GM23338 (cell line): Measurements from ENCODE around the gene CDH18. TPM values are rescaled to one million over a fixed set of nuclear protein-coding genes. Genes with fewer than 3 reads are reported as not detected.

Source experiments
- ATAC-seq: fragments of 200-7000 bp; cut with Tn5 transposase; 3 replicates; pipeline ENCODE4 v1.9.1; 2020
- DNase-seq: peaks from one replicate; pipeline ENCODE4 v3.0.0-alpha.2; 2015; ENCODE audit warnings: low spot score
- H2AFZ ChIP-seq: fragments of 200-600 bp; sonication (generic); 2 replicates; pipeline ENCODE4 v1.8.0; 2016; ENCODE audit warnings: antibody characterized with exemption, mild to moderate bottlenecking, moderate library complexity
- H3F3A ChIP-seq: fragments of 200-600 bp; sonication (generic); replicated peaks from 2 replicates; pipeline ENCODE4 v1.8.0; 2017; ENCODE audit warnings: antibody characterized with exemption, mixed run types, low read depth
- H3K27ac ChIP-seq: fragments of 200-600 bp; sonication (generic); 2 replicates; pipeline ENCODE4 v1.6.1; 2016; ENCODE audit warnings: low read depth
- H3K27me3 ChIP-seq: fragments of 200-600 bp; sonication (generic); 2 replicates; pipeline ENCODE4 v1.8.0; 2016; ENCODE audit warnings: mild to moderate bottlenecking, mixed run types, moderate library complexity; ENCODE audit not compliant: insufficient read depth
- H3K36me3 ChIP-seq: fragments of 200-600 bp; sonication (generic); 2 replicates; pipeline ENCODE4 v1.8.0; 2016; ENCODE audit warnings: mild to moderate bottlenecking; ENCODE audit not compliant: insufficient read depth
- H3K4me1 ChIP-seq: fragments of 200-600 bp; sonication (generic); 2 replicates; pipeline ENCODE4 v1.8.0; 2016; ENCODE audit warnings: mild to moderate bottlenecking, moderate library complexity; ENCODE audit not compliant: insufficient read depth
- H3K4me2 ChIP-seq: fragments of 200-600 bp; sonication (generic); 2 replicates; pipeline ENCODE4 v1.7.1; 2017; ENCODE audit warnings: mixed run types
- H3K4me3 ChIP-seq: fragments of 200-600 bp; sonication (generic); 2 replicates; pipeline ENCODE4 v1.6.1; 2016; ENCODE audit warnings: mixed run types
- H3K79me2 ChIP-seq: fragments of 200-600 bp; sonication (generic); replicated peaks from 2 replicates; pipeline ENCODE4 v1.8.0; 2017; ENCODE audit warnings: mild to moderate bottlenecking; ENCODE audit not compliant: insufficient read depth
- H3K9me2 ChIP-seq: fragments of 200-600 bp; sonication (generic); 2 replicates; pipeline ENCODE4 v1.8.0; 2017; ENCODE audit not compliant: insufficient read depth
- H4K20me1 ChIP-seq: fragments of 200-600 bp; sonication (generic); replicated peaks from 2 replicates; pipeline ENCODE4 v1.8.0; 2017; ENCODE audit warnings: mild to moderate bottlenecking; ENCODE audit not compliant: insufficient read depth
- H3K27ac Mint-ChIP-seq: 2 replicates; pipeline ENCODE4 v1.8.0; 2020; ENCODE audit warnings: inconsistent platforms, mild to moderate bottlenecking, moderate library complexity, mixed read lengths
- H3K27me3 Mint-ChIP-seq: 3 replicates; pipeline ENCODE4 v1.8.0; 2022; ENCODE audit warnings: low read depth, mild to moderate bottlenecking, moderate library complexity, mixed read lengths, inconsistent platforms; ENCODE audit not compliant: insufficient read depth, poor library complexity
- H3K36me3 Mint-ChIP-seq: 3 replicates; pipeline ENCODE4 v1.8.0; 2021; ENCODE audit warnings: low read depth, mild to moderate bottlenecking, inconsistent platforms, moderate library complexity, mixed read lengths
- H3K4me1 Mint-ChIP-seq: 3 replicates; pipeline ENCODE4 v1.8.0; 2020; ENCODE audit warnings: mild to moderate bottlenecking, inconsistent platforms, mixed read lengths
- H3K4me3 Mint-ChIP-seq: 3 replicates; pipeline ENCODE4 v1.8.0; 2021; ENCODE audit warnings: moderate library complexity, mild to moderate bottlenecking, inconsistent platforms, mixed read lengths
- H3K9me3 Mint-ChIP-seq: 3 replicates; pipeline ENCODE4 v1.8.0; 2020; ENCODE audit warnings: moderate library complexity, mild to moderate bottlenecking, inconsistent platforms, mixed read lengths
- CREB1 ChIP-seq: fragments of 250-450 bp; sonication (Bioruptor Pico); IDR thresholded peaks from 2 replicates; pipeline ENCODE4 v1.5.0; 2020; ENCODE audit warnings: low read depth, mild to moderate bottlenecking, moderate library complexity
- EZH2 ChIP-seq: fragments of 200-600 bp; sonication (generic); IDR thresholded peaks from one replicate; pipeline ENCODE4 v1.8.0; 2017; ENCODE audit warnings: antibody characterized with exemption, mild to moderate bottlenecking, low read depth; ENCODE audit not compliant: unreplicated experiment
- EZH2phosphoT487 ChIP-seq: fragments of 200-600 bp; sonication (generic); IDR thresholded peaks from one replicate; pipeline ENCODE4 v1.8.1; 2018; ENCODE audit warnings: antibody characterized with exemption; ENCODE audit not compliant: unreplicated experiment
- JUNB ChIP-seq: IDR thresholded peaks from one replicate; pipeline ENCODE4 v1.6.1; 2016; ENCODE audit warnings: antibody characterized with exemption; ENCODE audit not compliant: unreplicated experiment
- NANOG ChIP-seq: IDR thresholded peaks from 2 replicates; pipeline ENCODE4 v1.6.1; 2016; ENCODE audit warnings: antibody characterized with exemption, borderline replicate concordance
- POLR2AphosphoS5 ChIP-seq: IDR thresholded peaks from 2 replicates; pipeline ENCODE4 v1.6.1; 2016; ENCODE audit warnings: antibody characterized with exemption, low read depth
- STAT1 ChIP-seq: IDR thresholded peaks from one replicate; pipeline ENCODE4 v1.6.1; 2016; ENCODE audit warnings: antibody characterized with exemption; ENCODE audit not compliant: unreplicated experiment
- ZNF114 ChIP-seq: fragments of 250-450 bp; sonication (Bioruptor Pico); IDR thresholded peaks from 2 replicates; pipeline ENCODE4 v1.5.0; 2020; ENCODE audit warnings: mild to moderate bottlenecking, moderate library complexity
- ZNF331 ChIP-seq: fragments of 250-450 bp; sonication (Bioruptor Pico); IDR thresholded peaks from 2 replicates; pipeline ENCODE4 v1.5.0; 2020; ENCODE audit warnings: low read depth, mild to moderate bottlenecking, moderate library complexity
- polyA plus RNA-seq: library from polyadenylated mRNA; unstranded; fragments of >200 nt; fragmentation: Nextera tagmentation; extraction: Ambion mirVana; gene quantifications from 2 replicates; pipeline ENCODE4 v1.2.1, GENCODE V29; 2016
- total RNA-seq: library from RNA; depleted of rRNA; stranded (reverse); fragments of >200 nt; shearing (Covaris generic); gene quantifications from 2 replicates; pipeline ENCODE4 v1.2.3, GENCODE V29; 2014
- TF ChIP-seq, protein P1 (sequence below): IDR thresholded peaks from 2 replicates; pipeline ENCODE4 v1.6.1; 2016; ENCODE audit warnings: antibody characterized with exemption
- TF ChIP-seq, protein P2 (sequence below), 2 experiments: fragments of 200-600 bp in 1 of 2; sonication (generic) in 1 of 2; conservative IDR thresholded peaks; 2 replicates each; pipeline versions ENCODE4 v1.5.1 to v1.6.1; 2016 to 2017; ENCODE audit warnings: antibody characterized with exemption in 2 of 2, low read depth in 2 of 2, mild to moderate bottlenecking in 2 of 2, moderate library complexity in 1 of 2
- TF ChIP-seq, protein P3 (sequence below): fragments of 250-450 bp; sonication (Bioruptor Pico); IDR thresholded peaks from 2 replicates; pipeline ENCODE4 v1.5.0; 2020; ENCODE audit warnings: mild to moderate bottlenecking, moderate library complexity
- TF ChIP-seq, protein P4 (sequence below): IDR thresholded peaks from one replicate; pipeline ENCODE4 v1.6.1; 2018; ENCODE audit warnings: antibody characterized with exemption; ENCODE audit not compliant: unreplicated experiment

Gene CDH18
- total and polyA plus RNA-seq, 2 experiments from 2014 or later: 1.3 TPM; not detected in 1

DNA sequence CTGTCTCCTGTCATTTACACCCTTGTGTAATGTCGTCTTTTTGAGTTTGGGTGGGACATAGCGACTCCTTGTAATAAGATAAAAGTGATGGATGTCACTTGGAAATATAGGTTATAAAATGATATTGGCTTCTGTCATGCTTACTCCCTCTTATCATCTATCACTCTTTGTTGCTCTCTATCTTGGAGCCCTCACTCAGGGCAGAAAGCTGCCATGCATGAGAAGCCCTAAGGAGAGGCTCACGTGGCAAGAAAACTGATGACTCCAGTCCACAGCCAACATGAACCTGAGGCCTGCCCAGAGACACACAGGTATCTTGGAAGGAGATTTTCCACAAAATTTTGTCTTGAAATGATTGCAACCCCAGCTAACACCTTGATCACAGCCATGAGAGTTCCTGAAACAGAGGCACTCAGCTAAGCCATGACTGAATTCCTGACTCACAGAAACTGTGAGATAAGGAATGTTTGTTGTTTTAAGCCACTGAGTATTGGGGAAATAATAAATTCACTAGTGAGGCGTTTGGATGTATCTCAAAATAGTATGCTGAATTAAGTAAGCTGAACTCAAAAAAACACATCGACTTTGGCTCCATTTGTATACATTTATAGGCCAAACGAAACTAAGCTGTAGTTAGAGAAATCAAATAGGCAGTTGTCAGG lies 216.7 kb downstream of the CDH18 start:
- Mint-ChIP-seq H3K4me1 (peaks cover 56% of the 10 kb centered on the region), H3K27ac (peak overlapping the region; percentile 85), H3K27me3 (peaks cover 2% of the 10 kb centered on the region), H3K9me3 (no peaks in the 10 kb centered on the region), H3K36me3 (peaks cover 2% of the 10 kb centered on the region; the same call in 1 of the 3 replicates), H3K4me3 (no peak overlapping the region)
- Histone ChIP-seq H3F3A (no peaks in the 10 kb centered on the region), H3K4me1 (peaks cover 50% of the 10 kb centered on the region), H3K27me3 (no peaks in the 10 kb centered on the region), H3K27ac (0 out of 2 replicates have a peak overlapping the region, but pooled peaks have one; percentile 41), H3K79me2 (no peaks in the 10 kb centered on the region), H4K20me1 (no peaks in the 10 kb centered on the region), H3K4me2 (peak overlapping the region; percentile 29), H3K36me3 (no peaks in the 10 kb centered on the region), H3K9me2 (peaks cover 5% of the 10 kb centered on the region; the same call in 1 of the 2 replicates), H3K4me3 (no peak overlapping the region), H2AFZ (no peak overlapping the region; the same call in 1 of the 2 replicates)
- TF ChIP-seq STAT1 (no peak), NANOG (no peak), ZNF114 (CRISPR knock-in tag) (no peak), ZNF331 (CRISPR knock-in tag) (no peak), EZH2 (no peak), JUNB (no peak), EZH2phosphoT487 (no peak), POLR2AphosphoS5 (no peak), CREB1 (CRISPR knock-in tag) (no peak)
- TF ChIP-seq, protein P1, sequence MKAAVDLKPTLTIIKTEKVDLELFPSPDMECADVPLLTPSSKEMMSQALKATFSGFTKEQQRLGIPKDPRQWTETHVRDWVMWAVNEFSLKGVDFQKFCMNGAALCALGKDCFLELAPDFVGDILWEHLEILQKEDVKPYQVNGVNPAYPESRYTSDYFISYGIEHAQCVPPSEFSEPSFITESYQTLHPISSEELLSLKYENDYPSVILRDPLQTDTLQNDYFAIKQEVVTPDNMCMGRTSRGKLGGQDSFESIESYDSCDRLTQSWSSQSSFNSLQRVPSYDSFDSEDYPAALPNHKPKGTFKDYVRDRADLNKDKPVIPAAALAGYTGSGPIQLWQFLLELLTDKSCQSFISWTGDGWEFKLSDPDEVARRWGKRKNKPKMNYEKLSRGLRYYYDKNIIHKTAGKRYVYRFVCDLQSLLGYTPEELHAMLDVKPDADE: no peak
- TF ChIP-seq, protein P2, sequence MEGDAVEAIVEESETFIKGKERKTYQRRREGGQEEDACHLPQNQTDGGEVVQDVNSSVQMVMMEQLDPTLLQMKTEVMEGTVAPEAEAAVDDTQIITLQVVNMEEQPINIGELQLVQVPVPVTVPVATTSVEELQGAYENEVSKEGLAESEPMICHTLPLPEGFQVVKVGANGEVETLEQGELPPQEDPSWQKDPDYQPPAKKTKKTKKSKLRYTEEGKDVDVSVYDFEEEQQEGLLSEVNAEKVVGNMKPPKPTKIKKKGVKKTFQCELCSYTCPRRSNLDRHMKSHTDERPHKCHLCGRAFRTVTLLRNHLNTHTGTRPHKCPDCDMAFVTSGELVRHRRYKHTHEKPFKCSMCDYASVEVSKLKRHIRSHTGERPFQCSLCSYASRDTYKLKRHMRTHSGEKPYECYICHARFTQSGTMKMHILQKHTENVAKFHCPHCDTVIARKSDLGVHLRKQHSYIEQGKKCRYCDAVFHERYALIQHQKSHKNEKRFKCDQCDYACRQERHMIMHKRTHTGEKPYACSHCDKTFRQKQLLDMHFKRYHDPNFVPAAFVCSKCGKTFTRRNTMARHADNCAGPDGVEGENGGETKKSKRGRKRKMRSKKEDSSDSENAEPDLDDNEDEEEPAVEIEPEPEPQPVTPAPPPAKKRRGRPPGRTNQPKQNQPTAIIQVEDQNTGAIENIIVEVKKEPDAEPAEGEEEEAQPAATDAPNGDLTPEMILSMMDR (conservative IDR thresholded peaks at IDR 0.05; ENCODE audit: low read depth in 2 of 2): no peak
- TF ChIP-seq, protein P3, sequence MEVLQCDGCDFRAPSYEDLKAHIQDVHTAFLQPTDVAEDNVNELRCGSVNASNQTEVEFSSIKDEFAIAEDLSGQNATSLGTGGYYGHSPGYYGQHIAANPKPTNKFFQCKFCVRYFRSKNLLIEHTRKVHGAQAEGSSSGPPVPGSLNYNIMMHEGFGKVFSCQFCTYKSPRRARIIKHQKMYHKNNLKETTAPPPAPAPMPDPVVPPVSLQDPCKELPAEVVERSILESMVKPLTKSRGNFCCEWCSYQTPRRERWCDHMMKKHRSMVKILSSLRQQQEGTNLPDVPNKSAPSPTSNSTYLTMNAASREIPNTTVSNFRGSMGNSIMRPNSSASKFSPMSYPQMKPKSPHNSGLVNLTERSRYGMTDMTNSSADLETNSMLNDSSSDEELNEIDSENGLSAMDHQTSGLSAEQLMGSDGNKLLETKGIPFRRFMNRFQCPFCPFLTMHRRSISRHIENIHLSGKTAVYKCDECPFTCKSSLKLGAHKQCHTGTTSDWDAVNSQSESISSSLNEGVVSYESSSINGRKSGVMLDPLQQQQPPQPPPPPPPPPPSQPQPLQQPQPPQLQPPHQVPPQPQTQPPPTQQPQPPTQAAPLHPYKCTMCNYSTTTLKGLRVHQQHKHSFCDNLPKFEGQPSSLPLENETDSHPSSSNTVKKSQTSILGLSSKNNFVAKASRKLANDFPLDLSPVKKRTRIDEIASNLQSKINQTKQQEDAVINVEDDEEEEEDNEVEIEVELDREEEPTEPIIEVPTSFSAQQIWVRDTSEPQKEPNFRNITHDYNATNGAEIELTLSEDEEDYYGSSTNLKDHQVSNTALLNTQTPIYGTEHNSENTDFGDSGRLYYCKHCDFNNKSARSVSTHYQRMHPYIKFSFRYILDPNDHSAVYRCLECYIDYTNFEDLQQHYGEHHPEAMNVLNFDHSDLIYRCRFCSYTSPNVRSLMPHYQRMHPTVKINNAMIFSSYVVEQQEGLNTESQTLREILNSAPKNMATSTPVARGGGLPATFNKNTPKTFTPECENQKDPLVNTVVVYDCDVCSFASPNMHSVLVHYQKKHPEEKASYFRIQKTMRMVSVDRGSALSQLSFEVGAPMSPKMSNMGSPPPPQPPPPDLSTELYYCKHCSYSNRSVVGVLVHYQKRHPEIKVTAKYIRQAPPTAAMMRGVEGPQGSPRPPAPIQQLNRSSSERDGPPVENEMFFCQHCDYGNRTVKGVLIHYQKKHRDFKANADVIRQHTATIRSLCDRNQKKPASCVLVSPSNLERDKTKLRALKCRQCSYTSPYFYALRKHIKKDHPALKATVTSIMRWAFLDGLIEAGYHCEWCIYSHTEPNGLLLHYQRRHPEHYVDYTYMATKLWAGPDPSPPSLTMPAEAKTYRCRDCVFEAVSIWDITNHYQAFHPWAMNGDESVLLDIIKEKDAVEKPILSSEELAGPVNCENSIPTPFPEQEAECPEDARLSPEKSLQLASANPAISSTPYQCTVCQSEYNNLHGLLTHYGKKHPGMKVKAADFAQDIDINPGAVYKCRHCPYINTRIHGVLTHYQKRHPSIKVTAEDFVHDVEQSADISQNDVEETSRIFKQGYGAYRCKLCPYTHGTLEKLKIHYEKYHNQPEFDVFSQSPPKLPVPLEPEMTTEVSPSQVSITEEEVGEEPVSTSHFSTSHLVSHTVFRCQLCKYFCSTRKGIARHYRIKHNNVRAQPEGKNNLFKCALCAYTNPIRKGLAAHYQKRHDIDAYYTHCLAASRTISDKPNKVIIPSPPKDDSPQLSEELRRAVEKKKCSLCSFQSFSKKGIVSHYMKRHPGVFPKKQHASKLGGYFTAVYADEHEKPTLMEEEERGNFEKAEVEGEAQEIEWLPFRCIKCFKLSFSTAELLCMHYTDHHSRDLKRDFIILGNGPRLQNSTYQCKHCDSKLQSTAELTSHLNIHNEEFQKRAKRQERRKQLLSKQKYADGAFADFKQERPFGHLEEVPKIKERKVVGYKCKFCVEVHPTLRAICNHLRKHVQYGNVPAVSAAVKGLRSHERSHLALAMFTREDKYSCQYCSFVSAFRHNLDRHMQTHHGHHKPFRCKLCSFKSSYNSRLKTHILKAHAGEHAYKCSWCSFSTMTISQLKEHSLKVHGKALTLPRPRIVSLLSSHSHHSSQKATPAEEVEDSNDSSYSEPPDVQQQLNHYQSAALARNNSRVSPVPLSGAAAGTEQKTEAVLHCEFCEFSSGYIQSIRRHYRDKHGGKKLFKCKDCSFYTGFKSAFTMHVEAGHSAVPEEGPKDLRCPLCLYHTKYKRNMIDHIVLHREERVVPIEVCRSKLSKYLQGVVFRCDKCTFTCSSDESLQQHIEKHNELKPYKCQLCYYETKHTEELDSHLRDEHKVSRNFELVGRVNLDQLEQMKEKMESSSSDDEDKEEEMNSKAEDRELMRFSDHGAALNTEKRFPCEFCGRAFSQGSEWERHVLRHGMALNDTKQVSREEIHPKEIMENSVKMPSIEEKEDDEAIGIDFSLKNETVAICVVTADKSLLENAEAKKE (CRISPR knock-in tag): no peak
- TF ChIP-seq, protein P4, sequence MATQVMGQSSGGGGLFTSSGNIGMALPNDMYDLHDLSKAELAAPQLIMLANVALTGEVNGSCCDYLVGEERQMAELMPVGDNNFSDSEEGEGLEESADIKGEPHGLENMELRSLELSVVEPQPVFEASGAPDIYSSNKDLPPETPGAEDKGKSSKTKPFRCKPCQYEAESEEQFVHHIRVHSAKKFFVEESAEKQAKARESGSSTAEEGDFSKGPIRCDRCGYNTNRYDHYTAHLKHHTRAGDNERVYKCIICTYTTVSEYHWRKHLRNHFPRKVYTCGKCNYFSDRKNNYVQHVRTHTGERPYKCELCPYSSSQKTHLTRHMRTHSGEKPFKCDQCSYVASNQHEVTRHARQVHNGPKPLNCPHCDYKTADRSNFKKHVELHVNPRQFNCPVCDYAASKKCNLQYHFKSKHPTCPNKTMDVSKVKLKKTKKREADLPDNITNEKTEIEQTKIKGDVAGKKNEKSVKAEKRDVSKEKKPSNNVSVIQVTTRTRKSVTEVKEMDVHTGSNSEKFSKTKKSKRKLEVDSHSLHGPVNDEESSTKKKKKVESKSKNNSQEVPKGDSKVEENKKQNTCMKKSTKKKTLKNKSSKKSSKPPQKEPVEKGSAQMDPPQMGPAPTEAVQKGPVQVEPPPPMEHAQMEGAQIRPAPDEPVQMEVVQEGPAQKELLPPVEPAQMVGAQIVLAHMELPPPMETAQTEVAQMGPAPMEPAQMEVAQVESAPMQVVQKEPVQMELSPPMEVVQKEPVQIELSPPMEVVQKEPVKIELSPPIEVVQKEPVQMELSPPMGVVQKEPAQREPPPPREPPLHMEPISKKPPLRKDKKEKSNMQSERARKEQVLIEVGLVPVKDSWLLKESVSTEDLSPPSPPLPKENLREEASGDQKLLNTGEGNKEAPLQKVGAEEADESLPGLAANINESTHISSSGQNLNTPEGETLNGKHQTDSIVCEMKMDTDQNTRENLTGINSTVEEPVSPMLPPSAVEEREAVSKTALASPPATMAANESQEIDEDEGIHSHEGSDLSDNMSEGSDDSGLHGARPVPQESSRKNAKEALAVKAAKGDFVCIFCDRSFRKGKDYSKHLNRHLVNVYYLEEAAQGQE: no peak
- DNase-seq (peak; percentile 20), ATAC-seq (peak; percentile 60)
